ENCODE measurements around the gene ADRM1.

Gene ADRM1, protein sequence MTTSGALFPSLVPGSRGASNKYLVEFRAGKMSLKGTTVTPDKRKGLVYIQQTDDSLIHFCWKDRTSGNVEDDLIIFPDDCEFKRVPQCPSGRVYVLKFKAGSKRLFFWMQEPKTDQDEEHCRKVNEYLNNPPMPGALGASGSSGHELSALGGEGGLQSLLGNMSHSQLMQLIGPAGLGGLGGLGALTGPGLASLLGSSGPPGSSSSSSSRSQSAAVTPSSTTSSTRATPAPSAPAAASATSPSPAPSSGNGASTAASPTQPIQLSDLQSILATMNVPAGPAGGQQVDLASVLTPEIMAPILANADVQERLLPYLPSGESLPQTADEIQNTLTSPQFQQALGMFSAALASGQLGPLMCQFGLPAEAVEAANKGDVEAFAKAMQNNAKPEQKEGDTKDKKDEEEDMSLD

DNA sequence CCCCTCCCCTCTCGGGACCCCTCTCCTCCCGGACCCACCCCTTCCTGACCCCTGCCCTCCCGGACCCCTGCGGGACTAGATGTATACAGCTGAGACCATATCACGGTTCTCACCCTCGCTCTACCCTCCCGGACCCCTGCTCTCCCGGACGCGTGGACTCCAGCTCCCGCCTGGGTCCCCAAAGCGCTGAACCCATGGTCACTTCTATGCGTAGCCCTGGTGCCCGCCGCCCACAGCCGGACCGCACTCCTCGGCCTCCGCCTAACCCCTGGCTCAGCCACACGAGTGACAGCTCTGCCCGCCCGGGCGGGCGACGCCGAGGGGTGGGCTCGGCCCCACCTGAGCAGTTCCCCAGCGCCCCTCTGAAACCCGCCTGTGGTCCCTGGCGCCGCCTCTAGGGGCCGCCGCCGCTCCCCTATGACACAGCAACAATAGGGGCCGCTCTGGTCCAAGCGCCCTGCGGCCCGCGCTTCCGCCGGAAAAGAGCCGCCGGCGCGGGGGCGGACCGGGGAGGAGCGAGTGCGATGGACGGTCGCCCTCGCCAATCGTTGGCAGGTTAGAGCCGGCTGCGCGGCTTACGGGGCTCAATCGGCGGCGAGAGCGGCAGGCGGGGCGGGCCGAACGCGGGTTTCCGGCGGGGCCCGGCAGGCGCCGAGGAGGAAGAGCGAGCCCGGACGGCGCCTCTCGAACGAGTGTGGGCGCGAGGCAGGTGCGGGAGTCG, at the start of gene ADRM1:
TSS of gene ADRM1 (plus strand) at position 657 of the 721 bp plus-strand sequence. CDS start 572 bp downstream, outside the sequence.
- TF ChIP-seq POLR2A (IDR thresholded peaks at IDR 0.05; ENCODE audit: low read depth, low read length) = peak; percentile 84
- no peak for FAIRE-seq
- peak; percentile 98 for DNase-seq (ENCODE audit: insufficient read length, low spot score)

- FAIRE-seq (no peak), DNase-seq (ENCODE audit: insufficient read length, low spot score) (no peak)
- no peak for TF ChIP-seq POLR2A (IDR thresholded peaks at IDR 0.05; ENCODE audit: low read depth, low read length)
Measured at GRCh38 chr20:62253398-62253797, 49.4 kb upstream of the ADRM1 start.

GRCh38 chr20:62254021-62254724, 48.6 kb upstream of the ADRM1 start:
- TF ChIP-seq POLR2A (IDR thresholded peaks at IDR 0.05; ENCODE audit: low read depth, low read length) = no peak
- FAIRE-seq (no peak), DNase-seq (ENCODE audit: insufficient read length, low spot score) (no peak)

DNA sequence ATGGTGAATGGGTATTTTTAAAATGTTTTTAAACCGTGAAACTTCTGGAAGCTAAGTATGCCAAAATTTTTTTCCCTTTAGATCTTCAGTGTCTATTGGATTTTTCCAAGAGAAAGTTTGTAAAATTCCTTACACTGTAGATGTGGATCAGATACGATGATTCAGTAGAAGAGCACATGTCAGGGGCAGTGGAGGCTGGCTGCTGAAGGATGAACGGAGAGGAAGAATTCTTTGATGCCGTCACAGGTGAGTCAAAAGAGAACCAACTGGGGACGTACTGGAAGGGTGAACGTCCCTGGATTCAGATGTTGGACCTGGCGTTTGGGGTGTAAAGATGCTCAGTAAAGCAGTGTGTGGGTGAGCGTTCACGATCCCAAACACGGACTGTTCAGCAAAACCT, 46.8 kb upstream of the ADRM1 start:
- TF ChIP-seq POLR2A (IDR thresholded peaks at IDR 0.05; ENCODE audit: low read depth, low read length) = no peak
- DNase-seq (ENCODE audit: insufficient read length, low spot score) (no peak), FAIRE-seq (no peak)

GRCh38 chr20:62258499-62259293, 44.1 kb upstream of the ADRM1 start:
- FAIRE-seq (no peak), DNase-seq (ENCODE audit: insufficient read length, low spot score) (peak; percentile 81)

GRCh38 chr20:62259294-62259565, 43.6 kb upstream of the ADRM1 start:
- no peak for DNase-seq (ENCODE audit: insufficient read length, low spot score)
- TF ChIP-seq POLR2A (IDR thresholded peaks at IDR 0.05; ENCODE audit: low read depth, low read length) = no peak
- no peak for FAIRE-seq

More at GRCh38 chr20:62258499-62259293, 44.1 kb upstream of the ADRM1 start:
- TF ChIP-seq POLR2A (IDR thresholded peaks at IDR 0.05; ENCODE audit: low read depth, low read length) = no peak

GRCh38 chr20:62262064-62262463, 40.7 kb upstream of the ADRM1 start:
- no peak for TF ChIP-seq POLR2A (IDR thresholded peaks at IDR 0.05; ENCODE audit: low read depth, low read length)
- FAIRE-seq = no peak
- DNase-seq (ENCODE audit: insufficient read length, low spot score) = no peak

- no peak for TF ChIP-seq POLR2A (IDR thresholded peaks at IDR 0.05; ENCODE audit: low read depth, low read length)
- FAIRE-seq = no peak
- DNase-seq (ENCODE audit: insufficient read length, low spot score) = no peak
Measured at GRCh38 chr20:62263396-62263795, 39.4 kb upstream of the ADRM1 start.

DNA sequence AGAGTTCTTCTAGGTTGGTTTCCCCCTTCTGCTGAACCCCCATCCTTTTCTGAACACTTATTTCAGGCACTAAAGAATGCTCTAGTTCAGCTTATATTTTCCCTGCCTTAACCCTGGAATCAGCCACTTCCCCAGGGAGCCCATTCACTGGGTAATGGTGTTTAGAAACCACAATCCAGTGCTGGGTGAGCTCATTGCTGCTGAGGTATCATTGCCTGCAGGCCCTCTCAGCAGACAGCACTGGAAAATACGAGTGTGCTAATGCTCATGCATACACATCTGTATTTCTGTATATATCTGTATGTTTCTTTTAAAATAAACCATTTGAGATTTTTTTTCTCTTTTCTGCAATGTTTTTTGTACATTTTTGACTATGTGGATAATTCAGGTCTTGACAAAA, 37.4 kb upstream of the ADRM1 start:
- no peak for TF ChIP-seq POLR2A (IDR thresholded peaks at IDR 0.05; ENCODE audit: low read depth, low read length)
- FAIRE-seq = no peak

DNA sequence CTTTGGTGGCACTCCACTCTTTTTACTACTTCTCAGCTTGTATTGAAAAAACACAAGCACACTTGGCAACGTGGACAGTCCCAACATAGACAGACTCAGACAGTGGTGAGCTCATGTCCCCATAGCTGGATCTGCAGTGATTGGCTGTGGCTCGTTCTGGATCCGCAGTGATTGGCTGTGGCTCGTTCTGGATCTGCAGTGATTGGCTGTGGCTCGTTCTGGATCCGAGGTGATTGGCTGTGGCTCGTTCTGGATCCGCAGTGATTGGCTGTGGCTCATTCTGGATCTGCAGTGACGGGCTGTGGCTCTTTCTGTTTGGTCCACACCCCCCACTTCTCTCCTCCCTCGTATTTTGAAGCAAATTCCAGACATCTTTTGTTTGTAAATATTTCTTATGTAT, 36.5 kb upstream of the ADRM1 start:
- TF ChIP-seq POLR2A (IDR thresholded peaks at IDR 0.05; ENCODE audit: low read depth, low read length) = no peak
- DNase-seq (ENCODE audit: insufficient read length, low spot score) (no peak), FAIRE-seq (no peak)

More for the DNA sequence above, 37.4 kb upstream of the ADRM1 start:
- DNase-seq (ENCODE audit: insufficient read length, low spot score) = no peak

DNA sequence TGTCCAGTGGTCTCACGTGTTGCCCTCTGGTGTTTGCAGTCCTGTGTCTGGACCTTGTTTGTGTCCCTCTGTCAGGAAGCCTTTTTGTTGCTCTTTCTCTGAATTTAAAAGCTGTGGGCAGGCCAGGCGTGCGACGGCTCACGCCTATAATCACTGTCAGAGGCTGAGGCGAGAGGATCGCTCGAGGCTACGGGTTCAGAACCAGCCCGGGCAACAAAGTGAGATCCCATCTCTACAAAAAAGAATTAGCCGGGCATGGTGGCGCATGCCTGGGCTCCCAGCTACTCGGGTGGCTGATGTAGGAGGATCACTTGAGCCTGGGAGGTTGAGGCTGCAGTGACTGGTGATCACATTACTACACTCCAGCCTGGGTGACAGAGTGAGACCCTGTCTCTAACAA, 35.9 kb upstream of the ADRM1 start:
- no peak for DNase-seq (ENCODE audit: insufficient read length, low spot score)
- FAIRE-seq = no peak
- TF ChIP-seq POLR2A (IDR thresholded peaks at IDR 0.05; ENCODE audit: low read depth, low read length) = no peak

- no peak for FAIRE-seq
- no peak for TF ChIP-seq POLR2A (IDR thresholded peaks at IDR 0.05; ENCODE audit: low read depth, low read length)
Measured at GRCh38 chr20:62267543-62267942, 35.3 kb upstream of the ADRM1 start.

DNA sequence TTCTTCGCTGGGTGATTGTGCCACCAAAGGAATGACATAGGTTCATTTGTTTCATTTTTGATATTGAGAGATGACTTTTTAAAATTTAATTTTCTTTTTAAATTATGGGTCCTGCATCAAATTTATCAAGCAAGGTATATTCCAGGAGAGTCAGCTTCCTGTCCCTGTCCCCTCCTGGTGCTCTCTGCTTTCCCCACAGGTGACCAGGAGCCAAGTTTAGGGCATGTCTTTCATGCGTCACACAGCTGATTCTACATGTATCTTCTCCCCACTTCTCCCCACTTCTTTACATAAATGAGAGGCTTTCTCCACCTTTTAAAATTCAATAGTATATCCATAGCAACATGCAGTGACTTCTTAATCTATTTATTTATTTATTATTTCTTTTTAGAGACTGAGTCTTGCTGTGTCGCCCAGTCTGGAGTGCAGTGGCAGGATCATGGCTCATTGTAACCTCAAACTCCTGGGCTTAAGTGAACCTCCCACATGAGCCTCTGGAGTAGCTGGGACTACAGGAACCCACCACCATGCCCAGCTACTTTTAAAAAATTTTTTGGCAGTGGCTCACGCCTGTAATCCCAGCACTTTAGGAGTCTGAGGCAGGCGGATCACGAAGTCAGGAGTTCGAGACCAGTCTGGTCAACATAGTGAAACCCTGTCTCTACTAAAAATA, 34.4 kb upstream of the ADRM1 start:
- TF ChIP-seq POLR2A (IDR thresholded peaks at IDR 0.05; ENCODE audit: low read depth, low read length) = no peak
- FAIRE-seq (no peak), DNase-seq (ENCODE audit: insufficient read length, low spot score) (no peak)

More at GRCh38 chr20:62267543-62267942, 35.3 kb upstream of the ADRM1 start:
- DNase-seq (ENCODE audit: insufficient read length, low spot score) = no peak

All from H54 (cell line).